HCT116 (cell line): ENCODE data around the gene TMEM191C. TPM values are rescaled to one million over a fixed set of nuclear protein-coding genes. Genes with fewer than 3 reads are reported as not detected.

Experiments
- ATAC-seq: fragments of 200-7000 bp; cut with Tn5 transposase; 2 replicates; pipeline ENCODE4 v1.9.1; 2020; ENCODE audit warnings: mild to moderate bottlenecking, moderate library complexity
- BruUV-seq: library from RNA; stranded (reverse); fragments of 400-500 nt; replicated peaks from 2 replicates; lab custom pipeline; 2021; lab: Mats Ljungman, UMichigan
- CTCF ChIA-PET: fragments of 300-600 bp; sonication (Branson Sonifier 250); formaldehyde crosslinking; loops from one replicate; lab custom pipeline; 2021; ENCODE audit warnings: antibody characterized with exemption; lab: Charles Lee
- POLR2A ChIA-PET: fragments of 300-600, 350-600 bp; sonication (Branson Sonifier 250); formaldehyde crosslinking; loops from one replicate; lab custom pipeline; 2021; ENCODE audit warnings: antibody characterized with exemption; lab: Charles Lee
- RAD21 ChIA-PET, 2 experiments: fragments of 300-600 bp; sonication (Branson Sonifier 250); formaldehyde crosslinking; loops; one replicate each; lab custom pipeline; 2023; ENCODE audit warnings: low total read pairs in 2 of 2; ENCODE audit not compliant: uncharacterized antibody in 2 of 2, unreplicated experiment in 2 of 2, low non-redundant PET in 1 of 2; lab: Charles Lee
- DNase-seq: peaks from one replicate; pipeline ENCODE4 v3.0.0-alpha.2; 2010; ENCODE audit warnings: low read depth, low spot score
- H2AFZ ChIP-seq: fragments of 200-600 bp; shearing (Covaris generic), sonication (generic); 2 replicates; pipeline ENCODE4 v1.6.1; 2017; ENCODE audit warnings: low read depth, mixed run types, mixed read lengths, antibody characterized with exemption, low read length; ENCODE audit not compliant: poor library complexity, severe bottlenecking
- H3K27ac ChIP-seq: 2 replicates; pipeline ENCODE4 v1.5.1; 2012; ENCODE audit warnings: low read depth, low read length
- H3K27me3 ChIP-seq: fragments of 200-600 bp; sonication (generic); 2 replicates; pipeline ENCODE4 v1.6.1; 2016; ENCODE audit warnings: mixed run types, low read length, mixed read lengths; ENCODE audit not compliant: insufficient read depth
- H3K36me3 ChIP-seq, 2 experiments: fragments of 200-500 bp in 1 of 2; fragments of 200-600 bp in 1 of 2; sonication (Bioruptor generic) in 1 of 2; sonication (generic) in 1 of 2; 2 replicates each; pipeline versions ENCODE4 v1.5.1 to v1.6.1; 2014 to 2016; ENCODE audit warnings: low read length in 2 of 2, inconsistent platforms in 1 of 2, mixed read lengths in 1 of 2, mixed run types in 1 of 2; ENCODE audit not compliant: insufficient read depth in 2 of 2, control insufficient read depth in 1 of 2
- H3K4me1 ChIP-seq, 2 experiments: fragments of 200-600 bp in 1 of 2; sonication (generic) in 1 of 2; 2 replicates each; pipeline versions ENCODE4 v1.5.1 to v1.6.1; 2012 to 2017; ENCODE audit warnings: low read length in 2 of 2, inconsistent platforms in 1 of 2, mild to moderate bottlenecking in 1 of 2, mixed read lengths in 1 of 2, mixed run types in 1 of 2, moderate library complexity in 1 of 2; ENCODE audit not compliant: insufficient read depth in 2 of 2, control insufficient read depth in 1 of 2
- H3K4me2 ChIP-seq: fragments of 200-600 bp; sonication (generic); 2 replicates; pipeline ENCODE4 v1.6.1; 2017; ENCODE audit warnings: mixed run types, low read length, mixed read lengths
- H3K4me3 ChIP-seq, 2 experiments: fragments of 200-600 bp in 1 of 2; sonication (generic) in 1 of 2; replicated peaks in 1 of 2; 2 replicates each; pipeline ENCODE4 v1.5.1; 2011 to 2016; ENCODE audit warnings: low read length in 2 of 2, control low read depth in 1 of 2, low read depth in 1 of 2, mild to moderate bottlenecking in 1 of 2, mixed read lengths in 1 of 2, mixed run types in 1 of 2
- H3K79me2 ChIP-seq: fragments of 200-600 bp; sonication (generic); 2 replicates; pipeline ENCODE4 v1.6.1; 2017; ENCODE audit warnings: mild to moderate bottlenecking, mixed run types, low read length, moderate library complexity, mixed read lengths; ENCODE audit not compliant: insufficient read depth
- H3K9ac ChIP-seq: fragments of 200-600 bp; sonication (generic); 2 replicates; pipeline ENCODE4 v1.6.1; 2016; ENCODE audit warnings: low read length, mixed read lengths
- H3K9me2 ChIP-seq: fragments of 200-600 bp; sonication (generic), shearing (Covaris generic); 2 replicates; pipeline ENCODE4 v1.6.1; 2017; ENCODE audit warnings: mixed run types, mild to moderate bottlenecking, moderate library complexity; ENCODE audit not compliant: insufficient read depth
- H3K9me3 ChIP-seq, 2 experiments: fragments of 200-500 bp in 1 of 2; fragments of 200-600 bp in 1 of 2; sonication (Bioruptor generic) in 1 of 2; sonication (generic) in 1 of 2; 2 replicates each; pipeline ENCODE4 v1.6.1; 2014 to 2017; ENCODE audit warnings: low read length in 2 of 2, mixed read lengths in 2 of 2, inconsistent platforms in 1 of 2, low read depth in 1 of 2, mild to moderate bottlenecking in 1 of 2, mixed run types in 1 of 2, moderate library complexity in 1 of 2; ENCODE audit not compliant: control insufficient read depth in 1 of 2, insufficient read depth in 1 of 2
- H4K20me1 ChIP-seq: fragments of 200-600 bp; sonication (generic), shearing (Covaris generic); 2 replicates; pipeline ENCODE4 v1.6.1; 2017; ENCODE audit warnings: mixed run types, mild to moderate bottlenecking, moderate library complexity; ENCODE audit not compliant: insufficient read depth
- CBX3 ChIP-seq: IDR thresholded peaks from 2 replicates; pipeline ENCODE4 v1.6.1; 2012; ENCODE audit warnings: low read depth
- CEBPB ChIP-seq: IDR thresholded peaks from 2 replicates; pipeline ENCODE4 v1.6.1; 2012; ENCODE audit warnings: low read depth
- EGR1 ChIP-seq: IDR thresholded peaks from 2 replicates; pipeline ENCODE4 v1.6.1; 2012; ENCODE audit warnings: low read depth
- EZH2 ChIP-seq: fragments of 200-600 bp; sonication (generic); IDR thresholded peaks from 2 replicates; pipeline ENCODE4 v1.6.1; 2017; ENCODE audit warnings: antibody characterized with exemption, mixed run types
- FOSL1 ChIP-seq: IDR thresholded peaks from 2 replicates; pipeline ENCODE4 v1.6.1; 2012; ENCODE audit warnings: low read depth
- POLR2AphosphoS5 ChIP-seq: IDR thresholded peaks from 2 replicates; pipeline ENCODE4 v1.6.1; 2011; ENCODE audit warnings: mild to moderate bottlenecking, low read depth, low read length, moderate library complexity
- RAD21 ChIP-seq: IDR thresholded peaks from 2 replicates; pipeline ENCODE4 v1.6.1; 2012; ENCODE audit warnings: low read depth, mild to moderate bottlenecking
- SIN3A ChIP-seq: IDR thresholded peaks from 2 replicates; pipeline ENCODE4 v1.6.1; 2012; ENCODE audit warnings: low read depth
- ZFX ChIP-seq: fragments of 450-650 bp; IDR thresholded peaks from 2 replicates; pipeline ENCODE4 v1.6.1; 2017
- intact Hi-C: fragments of 100-400 bp; cut with micrococcal nuclease; formaldehyde crosslinking; loops from 2 replicates; pipeline ENCODE4 v1.10.0; 2022
- total RNA-seq: library from RNA; stranded (reverse); gene quantifications from one replicate; pipeline ENCODE4 v1.2.1, GENCODE V29; 2021; ENCODE audit not compliant: unreplicated experiment
- TF ChIP-seq, protein P1 (sequence below): IDR thresholded peaks from 2 replicates; pipeline ENCODE4 v1.6.1; 2012

Gene TMEM191C
- total RNA-seq, 1 experiment from 2014 or later, result 3.1 TPM

DNA sequence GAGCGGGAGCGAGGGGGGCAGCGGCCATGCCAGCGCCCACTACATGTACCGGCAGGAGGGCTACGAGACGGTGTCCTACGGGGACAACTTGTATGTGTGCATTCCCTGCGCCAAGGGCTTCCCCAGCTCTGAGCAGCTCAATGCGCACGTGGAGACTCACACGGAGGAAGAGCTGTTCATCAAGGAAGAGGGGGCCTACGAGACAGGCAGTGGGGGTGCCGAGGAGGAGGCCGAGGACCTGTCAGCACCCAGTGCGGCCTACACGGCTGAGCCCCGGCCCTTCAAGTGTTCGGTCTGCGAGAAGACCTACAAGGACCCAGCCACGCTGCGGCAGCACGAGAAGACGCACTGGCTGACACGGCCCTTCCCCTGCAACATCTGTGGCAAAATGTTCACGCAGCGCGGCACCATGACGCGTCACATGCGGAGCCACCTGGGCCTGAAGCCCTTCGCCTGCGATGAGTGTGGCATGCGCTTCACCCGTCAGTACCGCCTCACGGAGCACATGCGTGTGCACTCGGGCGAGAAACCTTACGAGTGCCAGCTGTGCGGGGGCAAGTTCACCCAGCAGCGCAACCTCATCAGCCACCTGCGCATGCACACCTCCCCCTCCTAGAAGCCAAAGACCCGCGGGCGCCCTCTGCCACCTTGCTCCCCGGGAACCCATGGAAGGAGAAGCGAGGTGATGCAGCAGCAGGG, 20.9 kb upstream of the TMEM191C start:
- H2AFZ ChIP-seq, result no peak overlapping the region
- BruUV-seq, result no TSS peak
- CTCF ChIA-PET, result no interaction called here
- H3K4me1 ChIP-seq, result no peaks in the 10 kb centered on the region
- H3K4me2 ChIP-seq, result no peak overlapping the region
- peaks cover 4 to 7% of the 10 kb centered on the region in 2 experiments; a peak in 2 of 4 replicates for H3K36me3 ChIP-seq
- no peak for TF ChIP-seq EGR1
- TF ChIP-seq ZFX, result no peak
- no peak for TF ChIP-seq CEBPB
- RAD21 ChIA-PET, result no interaction called here
- no peak overlapping the region for H3K27ac ChIP-seq
- H3K9me2 ChIP-seq, result no peaks in the 10 kb centered on the region
- H3K4me3 ChIP-seq, result no peak overlapping the region
- no peak for DNase-seq
- no peaks in the 10 kb centered on the region; the same call in 1 of the 2 replicates for H3K79me2 ChIP-seq
- POLR2A ChIA-PET, result no interaction called here
- no peaks in the 10 kb centered on the region for H4K20me1 ChIP-seq
- no peaks in the 10 kb centered on the region for H3K27me3 ChIP-seq
- H3K9ac ChIP-seq, result no peak overlapping the region
- ATAC-seq, result no peak
- H3K9me3 ChIP-seq, result no peaks in the 10 kb centered on the region
- intact Hi-C loops, result no loop called here

DNA sequence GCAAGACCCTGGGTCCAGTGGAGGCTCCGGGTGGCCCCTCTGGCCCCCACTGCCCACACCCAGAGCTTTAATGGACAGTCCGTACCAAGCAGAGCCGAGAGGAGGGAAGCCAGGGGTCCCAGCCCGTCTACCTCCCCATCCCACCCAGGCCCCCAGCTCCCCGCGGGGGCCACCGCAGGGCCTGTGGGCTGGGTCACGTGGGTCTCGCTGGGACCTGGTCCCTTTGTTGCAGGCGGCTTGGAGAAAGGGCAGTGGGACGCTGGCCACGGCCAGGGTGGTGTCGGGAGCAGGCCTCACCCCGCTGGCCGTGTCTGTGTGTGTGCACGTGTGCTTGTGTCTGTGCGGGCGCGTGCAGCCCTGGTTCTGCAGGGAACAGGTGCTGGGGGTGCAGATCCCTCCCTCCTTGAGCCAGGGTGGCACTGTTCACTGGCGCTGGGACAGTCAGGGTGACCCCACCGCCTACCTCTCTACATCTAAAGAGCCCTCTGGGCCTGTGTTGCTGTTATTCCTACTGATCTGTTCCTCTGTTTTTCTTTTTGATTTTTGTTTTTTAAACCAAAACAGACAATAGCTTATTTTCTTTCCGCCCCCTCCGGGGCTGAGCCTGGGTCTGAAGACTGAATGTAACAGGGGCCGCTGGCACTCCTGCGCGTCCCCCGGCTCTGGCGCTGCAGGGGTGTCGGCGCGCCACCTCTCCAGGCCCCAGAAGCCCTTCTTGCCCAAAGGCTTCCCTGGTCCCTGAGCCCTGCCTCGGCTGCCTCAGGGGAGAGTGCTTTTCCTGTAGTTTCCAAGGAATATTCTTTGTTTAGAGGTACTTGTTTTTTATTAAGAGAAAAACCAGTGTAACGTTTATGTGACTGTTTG, 20.1 kb upstream of the TMEM191C start:
- Histone ChIP-seq H3K79me2 (no peaks in the 10 kb centered on the region; the same call in 1 of the 2 replicates), H3K4me1 (no peaks in the 10 kb centered on the region), H3K9me2 (no peaks in the 10 kb centered on the region), H2AFZ (no peak overlapping the region), H4K20me1 (no peaks in the 10 kb centered on the region), H3K9me3 (no peaks in the 10 kb centered on the region), H3K36me3 (peaks cover 4 to 7% of the 10 kb centered on the region in 2 experiments; a peak in 2 of 4 replicates), H3K4me3 (no peak overlapping the region), H3K4me2 (no peak overlapping the region), H3K27me3 (no peaks in the 10 kb centered on the region), H3K9ac (no peak overlapping the region), H3K27ac (no peak overlapping the region)
- DNase-seq, result no peak
- TF ChIP-seq EGR1 (no peak), CBX3 (no peak), FOSL1 (no peak), EZH2 (no peak), POLR2AphosphoS5 (no peak), SIN3A (no peak), RAD21 (no peak)
- TF ChIP-seq, protein P1, sequence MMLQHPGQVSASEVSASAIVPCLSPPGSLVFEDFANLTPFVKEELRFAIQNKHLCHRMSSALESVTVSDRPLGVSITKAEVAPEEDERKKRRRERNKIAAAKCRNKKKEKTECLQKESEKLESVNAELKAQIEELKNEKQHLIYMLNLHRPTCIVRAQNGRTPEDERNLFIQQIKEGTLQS, result no peak
- CTCF ChIA-PET, result no interaction called here
- intact Hi-C loops, result no loop called here
- POLR2A ChIA-PET, result no interaction called here
- ATAC-seq, result no peak
- no TSS peak for BruUV-seq
- RAD21 ChIA-PET, result no interaction called here
